Dedifferentiated amniotic fluid mesenchymal stem cell (primary cell): ENCODE measurements around the gene GAREM1.
"Not testable (repeated sequence)": the region's sequence is repeated elsewhere in the genome, so short reads cannot be mapped to it uniquely, and the experiment has no call there.

Source experiments
- DNase-seq: peaks from one replicate; pipeline ENCODE4 v3.0.0-alpha.2; 2016; ENCODE audit errors: extremely low spot score

Gene GAREM1

GRCh38 chr18:32258148-32258547 is 212.5 kb downstream of the GAREM1 start:
- DNase-seq, result no peak

GRCh38 chr18:32257084-32257785 is 213.4 kb downstream of the GAREM1 start:
- DNase-seq, result no peak

GRCh38 chr18:32255570-32255969 is 215.1 kb downstream of the GAREM1 start:
- DNase-seq, result no peak

- DNase-seq, result no peak
Measured at GRCh38 chr18:32252141-32252860, 218.4 kb downstream of the GAREM1 start.

- DNase-seq, result no peak
Measured at GRCh38 chr18:32251466-32251865, 219.2 kb downstream of the GAREM1 start.

- no peak for DNase-seq
Measured at GRCh38 chr18:32249147-32249929, 221.3 kb downstream of the GAREM1 start.

GRCh38 chr18:32244881-32245280 is 225.8 kb downstream of the GAREM1 start:
- no peak for DNase-seq

- DNase-seq, result no peak
Measured at GRCh38 chr18:32243358-32243757, 227.3 kb downstream of the GAREM1 start.

- no peak for DNase-seq
Measured at GRCh38 chr18:32242395-32242794, 228.3 kb downstream of the GAREM1 start.

- no peak for DNase-seq
Measured at GRCh38 chr18:32238635-32239268, 231.9 kb downstream of the GAREM1 start.

GRCh38 chr18:32237049-32237448 is 233.6 kb downstream of the GAREM1 start:
- no peak for DNase-seq

GRCh38 chr18:32233348-32233747 is 237.3 kb downstream of the GAREM1 start:
- DNase-seq, result not testable (repeated sequence)

- DNase-seq, result no peak
Measured at GRCh38 chr18:32219431-32220018, 251.2 kb downstream of the GAREM1 start.

- no peak for DNase-seq
Measured at GRCh38 chr18:32216390-32216789, 254.3 kb downstream of the GAREM1 start.

- no peak for DNase-seq
Measured at GRCh38 chr18:32213693-32214092, 257.0 kb downstream of the GAREM1 start.
